NCI-H1694 treated with DMSO at 0.1 percent for 48 hours (cell line): Measurements from ENCODE around the gene PLXNB3.

Experiments
- DNase-seq: peaks from one replicate; lab custom pipeline; 2025; lab: John Stamatoyannopoulos, UW

The PLXNB3 gene

GRCh38 chrX:153791104-153791852 is 27.2 kb downstream of the PLXNB3 start:
- no peak for DNase-seq

GRCh38 chrX:153792368-153792767 is 28.3 kb downstream of the PLXNB3 start:
- DNase-seq: peak; percentile 56

- DNase-seq: no peak
These were observed 29.2 kb downstream of the PLXNB3 start for GRCh38 chrX:153793291-153793690.

- peak; percentile 95 for DNase-seq
These were observed 30.2 kb downstream of the PLXNB3 start, which contains the start of the genes IDH3G and SSR4 for GRCh38 chrX:153794018-153794896. IDH3G (minus strand) TSS chrX:153794375; CDS start chrX:153794326, 49 bp downstream. SSR4 (plus strand) TSS chrX:153794668; CDS start chrX:153794688, 20 bp downstream.

- no peak for DNase-seq
These were observed 31.1 kb downstream of the PLXNB3 start for GRCh38 chrX:153794897-153795816.

- no peak for DNase-seq
These were observed 33.5 kb downstream of the PLXNB3 start for GRCh38 chrX:153797415-153798015.

GRCh38 chrX:153799326-153799725 is 35.3 kb downstream of the PLXNB3 start:
- no peak for DNase-seq

GRCh38 chrX:153800177-153800722 is 36.2 kb downstream of the PLXNB3 start:
- no peak for DNase-seq

- peak; percentile 40 for DNase-seq
These were observed 36.7 kb downstream of the PLXNB3 start for GRCh38 chrX:153800746-153801145.

GRCh38 chrX:153801669-153802068 is 37.6 kb downstream of the PLXNB3 start:
- no peak for DNase-seq

GRCh38 chrX:153802513-153803045 is 38.5 kb downstream of the PLXNB3 start:
- DNase-seq: no peak

GRCh38 chrX:153803211-153804099 is 39.4 kb downstream of the PLXNB3 start:
- no peak for DNase-seq

- DNase-seq: no peak
These were observed 40.1 kb downstream of the PLXNB3 start for GRCh38 chrX:153804100-153804595.

- DNase-seq: no peak
These were observed 40.6 kb downstream of the PLXNB3 start for GRCh38 chrX:153804621-153805020.

- no peak for DNase-seq
These were observed 41.4 kb downstream of the PLXNB3 start for GRCh38 chrX:153805436-153805835.

- no peak for DNase-seq
These were observed 43.0 kb downstream of the PLXNB3 start for GRCh38 chrX:153806999-153807575.

- no peak for DNase-seq
These were observed 43.9 kb downstream of the PLXNB3 start for GRCh38 chrX:153807976-153808375.

GRCh38 chrX:153812220-153812619 is 48.2 kb downstream of the PLXNB3 start:
- DNase-seq: no peak

- no peak for DNase-seq
These were observed 49.1 kb downstream of the PLXNB3 start for GRCh38 chrX:153813161-153813560.
